H9 (cell line): Measurements from ENCODE around the gene TTC28. TPM values are rescaled to one million over a fixed set of nuclear protein-coding genes. Genes with fewer than 3 reads are reported as not detected.

ENCODE experiments used
- DNase-seq: peaks from one replicate; pipeline ENCODE4 v3.0.0-alpha.2; 2017
- H2AFZ ChIP-seq: one replicate; pipeline ENCODE4 v1.6.1; 2013; ENCODE audit warnings: mild to moderate bottlenecking, low read length, control low read depth, moderate library complexity
- H2AK5ac ChIP-seq: 2 replicates; pipeline ENCODE4 v1.6.1; 2013; ENCODE audit warnings: low read length, control low read depth, mixed read lengths; ENCODE audit not compliant: insufficient read length
- H2BK120ac ChIP-seq: one replicate; pipeline ENCODE4 v1.6.1; 2013; ENCODE audit warnings: low read depth, mild to moderate bottlenecking, low read length, control low read depth, inconsistent platforms; ENCODE audit not compliant: poor library complexity, severe bottlenecking
- H2BK12ac ChIP-seq: 2 replicates; pipeline ENCODE4 v1.6.1; 2013; ENCODE audit warnings: low read length, control low read depth, mixed read lengths, low read depth; ENCODE audit not compliant: insufficient read length
- H2BK15ac ChIP-seq: 2 replicates; pipeline ENCODE4 v1.6.1; 2013; ENCODE audit warnings: low read depth, low read length, control low read depth
- H2BK20ac ChIP-seq: one replicate; pipeline ENCODE4 v1.6.1; 2013; ENCODE audit warnings: low read depth, mild to moderate bottlenecking, low read length, control low read depth, inconsistent platforms; ENCODE audit not compliant: poor library complexity, severe bottlenecking
- H2BK5ac ChIP-seq: 2 replicates; pipeline ENCODE4 v1.6.1; 2013; ENCODE audit warnings: low read length, control low read depth, mixed read lengths; ENCODE audit not compliant: insufficient read length
- H3K14ac ChIP-seq: 2 replicates; pipeline ENCODE4 v1.6.1; 2013; ENCODE audit warnings: low read length, control low read depth; ENCODE audit not compliant: insufficient read depth
- H3K18ac ChIP-seq: 2 replicates; pipeline ENCODE4 v1.6.1; 2013; ENCODE audit warnings: low read depth, mild to moderate bottlenecking, mixed read lengths, low read length, control low read depth; ENCODE audit not compliant: insufficient read length
- H3K23ac ChIP-seq: 2 replicates; pipeline ENCODE4 v1.6.1; 2013; ENCODE audit warnings: low read length, control low read depth, mixed read lengths, low read depth; ENCODE audit not compliant: insufficient read length
- H3K23me2 ChIP-seq: 2 replicates; pipeline ENCODE4 v1.6.1; 2013; ENCODE audit warnings: low read depth, mild to moderate bottlenecking, mixed read lengths, low read length, control low read depth; ENCODE audit not compliant: insufficient read length, poor library complexity, severe bottlenecking
- H3K27ac ChIP-seq: 2 replicates; pipeline ENCODE4 v1.5.1; 2013; ENCODE audit warnings: low read length, control low read depth, mixed read lengths, low read depth; ENCODE audit not compliant: insufficient read length
- H3K27me3 ChIP-seq: 2 replicates; pipeline ENCODE4 v1.6.1; 2013; ENCODE audit warnings: low read length, control low read depth, inconsistent platforms; ENCODE audit not compliant: insufficient read depth
- H3K4ac ChIP-seq: 2 replicates; pipeline ENCODE4 v1.6.1; 2013; ENCODE audit warnings: low read depth, mild to moderate bottlenecking, control low read depth, inconsistent platforms, low read length, moderate library complexity
- H3K4me1 ChIP-seq: 2 replicates; pipeline ENCODE4 v1.6.1; 2013; ENCODE audit warnings: low read length, control low read depth, inconsistent platforms; ENCODE audit not compliant: insufficient read depth
- H3K4me2 ChIP-seq: 2 replicates; pipeline ENCODE4 v1.6.1; 2013; ENCODE audit warnings: low read length, control low read depth, mixed read lengths; ENCODE audit not compliant: insufficient read length, insufficient read depth
- H3K56ac ChIP-seq: 2 replicates; pipeline ENCODE4 v1.6.1; 2013; ENCODE audit warnings: low read depth, mild to moderate bottlenecking, mixed read lengths, low read length, control low read depth; ENCODE audit not compliant: insufficient read length
- H3K79me1 ChIP-seq: 2 replicates; pipeline ENCODE4 v1.6.1; 2013; ENCODE audit warnings: low read depth, mild to moderate bottlenecking, moderate library complexity, low read length, control low read depth, inconsistent platforms; ENCODE audit not compliant: insufficient read depth, poor library complexity, severe bottlenecking
- H3K79me2 ChIP-seq: 2 replicates; pipeline ENCODE4 v1.6.1; 2013; ENCODE audit warnings: low read length, control low read depth, inconsistent platforms; ENCODE audit not compliant: insufficient read depth
- H3K9ac ChIP-seq: 2 replicates; pipeline ENCODE4 v1.6.1; 2013; ENCODE audit warnings: low read length, control low read depth, mixed read lengths; ENCODE audit not compliant: insufficient read length; ENCODE audit errors: extremely low read depth
- H3K9me3 ChIP-seq: one replicate; pipeline ENCODE4 v1.6.1; 2013; ENCODE audit warnings: low read depth, low read length, inconsistent platforms; ENCODE audit not compliant: control insufficient read depth
- H3T11ph ChIP-seq: one replicate; pipeline ENCODE4 v1.6.1; 2013; ENCODE audit warnings: mild to moderate bottlenecking, low read length, control low read depth, inconsistent platforms
- H4K20me1 ChIP-seq: one replicate; pipeline ENCODE4 v1.6.1; 2013; ENCODE audit not compliant: control insufficient read depth, insufficient read length, insufficient read depth
- H4K5ac ChIP-seq: 2 replicates; pipeline ENCODE4 v1.6.1; 2013; ENCODE audit warnings: low read depth, mild to moderate bottlenecking, mixed read lengths, low read length, control low read depth; ENCODE audit not compliant: insufficient read length
- H4K8ac ChIP-seq: replicated peaks from 2 replicates; pipeline ENCODE4 v1.6.1; 2013; ENCODE audit warnings: low read length, control low read depth, mixed read lengths, low read depth; ENCODE audit not compliant: insufficient read length
- H4K91ac ChIP-seq: 2 replicates; pipeline ENCODE4 v1.6.1; 2013; ENCODE audit warnings: low read depth, mild to moderate bottlenecking, moderate library complexity, mixed read lengths, low read length, control low read depth; ENCODE audit not compliant: insufficient read length
- H3K27ac Mint-ChIP-seq, 3 experiments: 2 replicates in 2 of 3; 3 replicates in 1 of 3; pipeline ENCODE4 v1.8.0; 2020 to 2021; ENCODE audit warnings: mixed read lengths in 3 of 3, mild to moderate bottlenecking in 1 of 3, moderate library complexity in 1 of 3
- H3K27me3 Mint-ChIP-seq: 2 replicates; pipeline ENCODE4 v1.8.0; 2021; ENCODE audit warnings: low read depth, mild to moderate bottlenecking, moderate library complexity, mixed read lengths
- H3K36me3 Mint-ChIP-seq, 3 experiments: 2 replicates in 2 of 3; 3 replicates in 1 of 3; pipeline ENCODE4 v1.8.0; 2020 to 2021; ENCODE audit warnings: low read depth in 3 of 3, mixed read lengths in 3 of 3; ENCODE audit not compliant: insufficient read depth in 1 of 3
- H3K4me1 Mint-ChIP-seq, 2 experiments: 2 replicates each; pipeline ENCODE4 v1.8.0; 2020; ENCODE audit warnings: mixed read lengths in 2 of 2
- H3K4me3 Mint-ChIP-seq, 2 experiments: 2 replicates in 1 of 2; 3 replicates in 1 of 2; pipeline ENCODE4 v1.8.0; 2020 to 2021; ENCODE audit warnings: mild to moderate bottlenecking in 2 of 2, mixed read lengths in 2 of 2, moderate library complexity in 1 of 2
- H3K9me3 Mint-ChIP-seq, 2 experiments: 2 replicates in 1 of 2; 3 replicates in 1 of 2; pipeline ENCODE4 v1.8.0; 2020; ENCODE audit warnings: mild to moderate bottlenecking in 2 of 2, mixed read lengths in 2 of 2, moderate library complexity in 1 of 2
- CTCF ChIP-seq: fragments of 200-600 bp; sonication (generic); conservative IDR thresholded peaks from 3 replicates; pipeline ENCODE4 v1.8.0; 2021; ENCODE audit warnings: antibody characterized with exemption, mild to moderate bottlenecking
- WGBS: extraction: QIAGEN DNeasy Blood & Tissue Kit; methylation state at CpG from one replicate; pipeline ENCODE4 v1.1.7; 2013; ENCODE audit warnings: missing lambda C conversion rate, low lambda C conversion rate, mixed read lengths; ENCODE audit not compliant: insufficient read length; ENCODE audit errors: extremely low coverage; 5-methylcytosine and 5-hydroxymethylcytosine counted together
- total RNA-seq: library from RNA; stranded (reverse); gene quantifications from 2 replicates; pipeline ENCODE4 v1.2.1, GENCODE V29; 2021

Gene TTC28
- total RNA-seq, 1 experiment from 2014 or later, result 13.6 TPM

- Mint-ChIP-seq H3K4me3 (no peak overlapping the region), H3K4me1 (peaks cover 10 to 25% of the 10 kb centered on the region in 2 experiments), H3K9me3 (no peaks in the 10 kb centered on the region), H3K27ac (peak overlapping the region in 1 of 3 experiments; percentile 30; a peak in 1 of 7 replicates), H3K36me3 (no peaks in the 10 kb centered on the region; a peak in 1 of 7 replicates), H3K27me3 (no peaks in the 10 kb centered on the region; the same call in none of the 2 replicates)
- Histone ChIP-seq H3K14ac (no peak overlapping the region; the same call in 1 of the 2 replicates), H3K23me2 (no peaks in the 10 kb centered on the region), H3K27me3 (no peaks in the 10 kb centered on the region), H4K20me1 (no peaks in the 10 kb centered on the region), H3K4ac (no peak overlapping the region), H3K79me1 (no peaks in the 10 kb centered on the region), H3K27ac (no peak overlapping the region), H3T11ph (no peak overlapping the region), H3K4me2 (no peak overlapping the region), H3K9ac (no peak overlapping the region), H4K8ac (no peak overlapping the region), H2BK12ac (no peak overlapping the region), H2BK15ac (no peak overlapping the region), H2AK5ac (no peak overlapping the region), H3K79me2 (no peaks in the 10 kb centered on the region), H3K4me1 (no peaks in the 10 kb centered on the region), H2AFZ (no peak overlapping the region), H2BK20ac (no peak overlapping the region), H3K56ac (no peak overlapping the region), H4K5ac (no peak overlapping the region), H2BK5ac (no peak overlapping the region), H3K18ac (no peak overlapping the region), H4K91ac (no peak overlapping the region), H2BK120ac (no peak overlapping the region), H3K9me3 (no peaks in the 10 kb centered on the region), H3K23ac (no peak overlapping the region)
- WGBS, result no CpG with 5 or more reads among the region's 12 CpGs
- no peak for DNase-seq
- TF ChIP-seq CTCF, result no peak
Observed at GRCh38 chr22:28016781-28017557, 662.7 kb downstream of the TTC28 start.
